Fibroblast of mammary gland (primary cell): ENCODE data around the gene HMGXB3.

Source experiments
- DNase-seq: peaks from one replicate; pipeline ENCODE4 v3.0.0-alpha.2; 2010; ENCODE audit warnings: low read depth
- H3K4me3 ChIP-seq: 2 replicates; pipeline ENCODE4 v1.5.1; 2011; ENCODE audit warnings: low read depth, mild to moderate bottlenecking, low read length, moderate library complexity; ENCODE audit not compliant: control insufficient read depth
- TF ChIP-seq, protein P1 (sequence below): conservative IDR thresholded peaks from 2 replicates; pipeline ENCODE4 v1.5.1; 2011; ENCODE audit warnings: low read depth, low read length, inconsistent platforms; ENCODE audit not compliant: control insufficient read depth, insufficient read depth

Gene HMGXB3

DNA sequence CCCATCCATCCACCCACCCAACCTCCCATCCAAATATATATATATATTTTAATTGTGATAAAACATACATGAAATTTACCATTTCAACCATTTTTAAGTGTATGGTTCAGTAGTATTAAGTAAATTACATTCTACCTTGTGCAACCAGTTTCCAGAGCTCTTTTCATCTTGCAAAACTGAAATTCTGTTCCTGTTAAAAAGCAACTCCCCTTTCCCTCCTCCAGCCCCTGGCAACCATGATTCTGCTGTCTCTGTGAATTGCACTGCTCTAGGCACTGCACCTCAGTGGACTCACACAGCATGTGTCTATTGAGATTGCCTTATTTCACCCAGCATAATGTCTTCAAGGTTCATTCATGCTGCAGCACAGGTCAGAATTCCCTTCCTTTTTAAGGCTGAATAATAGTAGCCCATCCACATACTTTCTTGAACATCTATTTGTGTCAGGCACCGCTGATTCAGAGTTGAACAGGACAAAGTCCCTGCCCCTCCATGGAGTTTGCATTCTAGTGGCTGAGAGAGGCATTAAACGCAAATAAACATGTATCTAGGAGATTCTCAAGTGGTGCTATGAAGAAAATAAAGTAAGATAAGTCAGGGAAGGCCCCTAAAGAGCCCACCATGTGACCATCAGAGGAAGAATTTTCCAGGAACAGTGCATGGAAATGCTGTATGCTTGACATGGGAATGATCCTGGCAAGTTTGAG lies 61.8 kb downstream of the HMGXB3 start:
- DNase-seq, result no peak
- TF ChIP-seq, protein P1, sequence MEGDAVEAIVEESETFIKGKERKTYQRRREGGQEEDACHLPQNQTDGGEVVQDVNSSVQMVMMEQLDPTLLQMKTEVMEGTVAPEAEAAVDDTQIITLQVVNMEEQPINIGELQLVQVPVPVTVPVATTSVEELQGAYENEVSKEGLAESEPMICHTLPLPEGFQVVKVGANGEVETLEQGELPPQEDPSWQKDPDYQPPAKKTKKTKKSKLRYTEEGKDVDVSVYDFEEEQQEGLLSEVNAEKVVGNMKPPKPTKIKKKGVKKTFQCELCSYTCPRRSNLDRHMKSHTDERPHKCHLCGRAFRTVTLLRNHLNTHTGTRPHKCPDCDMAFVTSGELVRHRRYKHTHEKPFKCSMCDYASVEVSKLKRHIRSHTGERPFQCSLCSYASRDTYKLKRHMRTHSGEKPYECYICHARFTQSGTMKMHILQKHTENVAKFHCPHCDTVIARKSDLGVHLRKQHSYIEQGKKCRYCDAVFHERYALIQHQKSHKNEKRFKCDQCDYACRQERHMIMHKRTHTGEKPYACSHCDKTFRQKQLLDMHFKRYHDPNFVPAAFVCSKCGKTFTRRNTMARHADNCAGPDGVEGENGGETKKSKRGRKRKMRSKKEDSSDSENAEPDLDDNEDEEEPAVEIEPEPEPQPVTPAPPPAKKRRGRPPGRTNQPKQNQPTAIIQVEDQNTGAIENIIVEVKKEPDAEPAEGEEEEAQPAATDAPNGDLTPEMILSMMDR, result no peak
- no peak overlapping the region for H3K4me3 ChIP-seq

DNA sequence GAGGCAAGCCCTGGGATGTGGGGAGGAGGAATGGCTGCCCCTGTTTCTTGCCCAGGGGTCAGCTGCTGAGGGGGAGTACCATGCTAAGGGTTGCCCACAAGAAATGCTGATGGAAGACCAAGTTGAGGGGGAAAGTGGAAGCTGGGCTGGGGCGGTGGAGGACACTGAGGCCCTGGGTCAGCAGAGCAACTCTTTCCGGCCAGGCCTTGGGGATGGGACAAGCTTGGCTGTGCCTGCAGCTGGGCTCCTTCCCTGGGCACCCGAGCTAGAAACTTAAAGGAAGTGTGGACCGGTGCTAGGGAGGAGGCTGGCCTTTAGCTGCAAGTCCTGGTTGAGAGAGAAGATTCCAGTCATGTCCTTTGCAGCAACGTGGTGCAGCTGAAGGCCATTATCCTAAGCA lies 63.1 kb downstream of the HMGXB3 start:
- no peak for DNase-seq
- TF ChIP-seq, protein P1, result no peak

DNA sequence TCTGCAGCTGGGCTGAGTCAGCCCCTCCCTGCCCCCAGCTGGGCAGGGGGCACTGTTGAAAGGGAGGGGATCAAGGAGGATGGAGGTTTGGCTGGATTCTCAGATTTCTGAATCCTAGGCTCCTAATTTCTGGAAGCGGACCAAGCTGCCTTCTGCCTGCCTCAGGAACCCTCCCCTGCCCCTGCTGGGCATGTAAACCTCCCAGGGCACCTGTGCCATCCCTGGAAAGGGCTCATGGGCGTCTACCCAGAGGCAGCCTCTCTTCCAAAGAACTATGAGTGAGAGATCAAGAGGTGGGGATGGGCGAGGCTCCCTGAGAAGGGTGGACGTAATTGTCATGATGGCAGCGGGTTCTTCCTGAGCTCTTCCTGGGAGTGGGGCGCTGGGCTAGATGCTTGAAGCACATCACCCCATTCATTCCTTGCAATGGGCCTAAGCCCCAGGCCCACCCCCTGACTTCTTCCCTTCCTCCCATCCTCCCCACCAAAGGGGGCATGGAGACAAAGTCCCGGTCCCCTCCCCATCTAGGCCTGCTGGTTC lies 64.2 kb downstream of the HMGXB3 start:
- no peak overlapping the region for H3K4me3 ChIP-seq
- TF ChIP-seq, protein P1, result no peak
- DNase-seq, result no peak

More for the DNA sequence above, 63.1 kb downstream of the HMGXB3 start:
- no peak overlapping the region for H3K4me3 ChIP-seq

DNA sequence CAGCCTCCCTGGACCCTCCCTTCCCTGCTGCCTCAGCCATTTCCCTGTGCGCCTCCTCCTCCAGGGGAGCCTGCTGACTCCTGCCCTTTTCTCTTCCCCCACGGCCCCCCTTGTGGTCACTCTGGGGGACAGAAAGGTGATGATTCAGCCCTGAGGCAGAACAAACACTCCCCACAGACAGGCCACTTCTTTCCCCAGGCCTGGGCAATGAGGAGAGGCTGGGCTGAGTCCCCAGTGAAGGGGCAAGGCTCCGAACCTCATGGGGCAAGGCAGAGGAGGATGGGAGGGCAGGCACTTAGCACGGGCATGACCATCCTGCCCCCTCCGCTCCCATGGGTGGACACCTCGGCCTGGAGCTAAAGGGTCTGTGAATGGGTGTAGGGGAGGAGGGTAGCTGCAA lies 64.8 kb downstream of the HMGXB3 start:
- H3K4me3 ChIP-seq, result no peak overlapping the region
- peak; percentile 77 for DNase-seq
- TF ChIP-seq, protein P1, result no peak

DNA sequence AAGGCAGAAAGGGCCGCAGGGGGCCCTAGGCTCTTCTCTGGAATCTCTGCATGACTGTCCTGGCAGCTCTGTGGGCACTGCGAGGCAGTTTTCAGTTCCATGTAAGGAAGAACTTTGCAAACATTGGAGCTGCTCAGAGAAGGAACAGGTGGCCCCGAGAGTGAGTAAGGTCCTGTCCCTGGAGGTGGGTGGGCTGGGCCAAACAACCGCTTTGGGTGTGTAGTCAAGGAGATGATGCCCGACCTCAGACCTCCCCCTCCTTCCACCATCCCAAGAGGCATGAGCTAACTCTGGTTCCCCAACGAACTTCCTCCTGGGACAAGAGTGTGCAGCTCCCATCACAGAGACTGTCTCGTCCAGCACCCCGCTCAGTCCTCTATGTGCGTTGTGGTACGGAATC lies 65.3 kb downstream of the HMGXB3 start:
- DNase-seq, result peak; percentile 60
- no peak overlapping the region for H3K4me3 ChIP-seq
- TF ChIP-seq, protein P1, result no peak

DNA sequence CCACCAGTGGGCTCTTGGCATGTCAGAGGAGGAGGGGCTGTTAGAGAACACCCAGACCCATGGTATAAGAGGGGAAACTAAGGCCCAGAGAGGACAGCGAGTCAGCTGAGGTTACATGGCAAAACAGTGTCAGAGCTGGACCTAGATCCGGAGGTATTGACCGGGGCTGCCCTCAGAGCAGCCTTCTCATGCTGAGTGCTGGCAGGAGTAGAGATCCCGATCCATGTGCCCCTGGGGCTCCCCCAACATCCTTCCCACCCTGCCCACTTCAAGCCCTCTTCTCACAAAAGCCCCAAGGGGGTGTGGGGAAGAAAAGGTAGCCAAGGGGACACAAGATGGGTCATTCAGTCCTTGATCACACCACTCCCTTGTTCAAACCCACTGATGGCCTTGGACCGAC lies 65.9 kb downstream of the HMGXB3 start:
- TF ChIP-seq, protein P1, result no peak
- no peak overlapping the region for H3K4me3 ChIP-seq
- no peak for DNase-seq
